B cell (primary cell): ENCODE data around the gene SLC30A1. TPM values are rescaled to one million over a fixed set of nuclear protein-coding genes. Genes with fewer than 3 reads are reported as not detected.

Experiments
- ATAC-seq: fragments of 200-7000 bp; cut with Tn5 transposase; one replicate; pipeline ENCODE4 v1.10.0; 2021; ENCODE audit warnings: low read depth, mild to moderate bottlenecking, moderate number of reproducible peaks, moderate library complexity
- CTCF ChIA-PET: fragments of 350-600 bp; sonication (Branson Sonifier 250); formaldehyde crosslinking; loops from one replicate; lab custom pipeline; 2021; ENCODE audit warnings: antibody characterized with exemption, inconsistent platforms; lab: Charles Lee
- POLR2A ChIA-PET: fragments of 350-600 bp; sonication (Branson Sonifier 250); formaldehyde crosslinking; loops from one replicate; lab custom pipeline; 2021; ENCODE audit warnings: antibody characterized with exemption; lab: Charles Lee
- DNase-seq: peaks from one replicate; pipeline ENCODE4 v3.0.0; 2013
- H2AFZ ChIP-seq: 2 replicates; pipeline ENCODE4 v1.6.1; 2012; ENCODE audit warnings: mild to moderate bottlenecking, low read depth, low read length; ENCODE audit not compliant: insufficient read depth, poor library complexity, severe bottlenecking
- H3K27ac ChIP-seq, 2 donors: 1 replicate in 1 of 2; 2 replicates in 1 of 2; pipeline ENCODE4 v1.5.1; 2012 to 2013; ENCODE audit warnings: low read length in 2 of 2, mild to moderate bottlenecking in 2 of 2, moderate library complexity in 1 of 2
- H3K27me3 ChIP-seq, 4 experiments: fragments of 200-600 bp in 1 of 4; sonication (generic) in 1 of 4; replicated peaks in 1 of 4; 1 replicate in 2 of 4; 2 replicates in 2 of 4; pipeline versions ENCODE4 v1.6.1 to v1.7.0; 2013 to 2016; ENCODE audit warnings: low read length in 3 of 4, mild to moderate bottlenecking in 2 of 4, mixed read lengths in 1 of 4, moderate library complexity in 1 of 4; ENCODE audit not compliant: insufficient read depth in 4 of 4, control insufficient read depth in 3 of 4; ENCODE audit errors: control extremely low read depth in 1 of 4
- H3K36me3 ChIP-seq, 2 experiments: replicated peaks in 1 of 2; 1 replicate in 1 of 2; 2 replicates in 1 of 2; pipeline versions ENCODE4 v1.6.1 to v1.7.1; 2013; ENCODE audit warnings: low read length in 1 of 2; ENCODE audit not compliant: insufficient read depth in 2 of 2, control insufficient read depth in 1 of 2; ENCODE audit errors: control extremely low read depth in 1 of 2, extremely low read depth in 1 of 2
- H3K4me1 ChIP-seq, 2 donors: fragments of 200-600 bp in 1 of 2; sonication (generic) in 1 of 2; 1 replicate in 1 of 2; 2 replicates in 1 of 2; pipeline versions ENCODE4 v1.5.1 to v1.6.1; 2013 to 2017; ENCODE audit warnings: low read length in 2 of 2; ENCODE audit not compliant: control insufficient read depth in 2 of 2, insufficient read depth in 2 of 2
- H3K4me2 ChIP-seq: replicated peaks from 2 replicates; pipeline ENCODE3; 2012; ENCODE audit warnings: mild to moderate bottlenecking, low read depth, low read length; ENCODE audit not compliant: poor library complexity, severe bottlenecking
- H3K4me3 ChIP-seq, 5 experiments: fragments of 200-600 bp in 1 of 5; sonication (generic) in 1 of 5; 1 replicate in 3 of 5; 2 replicates in 2 of 5; pipeline versions ENCODE4 v1.5.1 to v1.7.0; 2011 to 2016; ENCODE audit warnings: low read length in 4 of 5, mild to moderate bottlenecking in 4 of 5, low read depth in 2 of 5, control low read depth in 1 of 5, moderate library complexity in 1 of 5; ENCODE audit not compliant: insufficient read depth in 1 of 5; ENCODE audit errors: control extremely low read depth in 1 of 5, extremely low read depth in 1 of 5
- H3K79me2 ChIP-seq: fragments of 200-600 bp; sonication (generic); one replicate; pipeline ENCODE4 v1.6.0; 2016; ENCODE audit warnings: low read length; ENCODE audit not compliant: control insufficient read depth, insufficient read depth
- H3K9ac ChIP-seq: fragments of 200-600 bp; sonication (generic); 2 replicates; pipeline ENCODE4 v1.6.1; 2017; ENCODE audit warnings: mild to moderate bottlenecking, low read length, moderate library complexity
- H3K9me3 ChIP-seq, 3 donors: one replicate each; pipeline versions ENCODE4 v1.6.1 to v1.7.1; 2013; ENCODE audit warnings: low read length in 2 of 3; ENCODE audit not compliant: control insufficient read depth in 2 of 3, insufficient read depth in 1 of 3; ENCODE audit errors: control extremely low read depth in 1 of 3
- H4K20me1 ChIP-seq: 2 replicates; pipeline ENCODE4 v1.6.0; 2012; ENCODE audit warnings: mild to moderate bottlenecking, low read length; ENCODE audit not compliant: insufficient read depth, control insufficient read depth, poor library complexity, severe bottlenecking
- H3K27ac Mint-ChIP-seq: one replicate; pipeline ENCODE4 v1.8.0; 2021; ENCODE audit warnings: mixed read lengths
- H3K27me3 Mint-ChIP-seq: one replicate; pipeline ENCODE4 v1.8.0; 2021; ENCODE audit warnings: mixed read lengths
- H3K4me1 Mint-ChIP-seq: one replicate; pipeline ENCODE4 v1.8.0; 2021; ENCODE audit warnings: mixed read lengths
- H3K4me3 Mint-ChIP-seq: one replicate; pipeline ENCODE4 v1.8.0; 2021; ENCODE audit warnings: mixed read lengths
- H3K9me3 Mint-ChIP-seq: one replicate; pipeline ENCODE4 v1.8.0; 2022; ENCODE audit warnings: mixed read lengths; ENCODE audit not compliant: insufficient read depth
- CTCF ChIP-seq: fragments of 200-600 bp; IDR thresholded peaks from one replicate; pipeline ENCODE4 v1.8.0; 2022; ENCODE audit warnings: antibody characterized with exemption, mild to moderate bottlenecking
- EZH2 ChIP-seq: IDR thresholded peaks from 2 replicates; pipeline ENCODE4 v1.6.1; 2012; ENCODE audit warnings: borderline replicate concordance, low read depth, mild to moderate bottlenecking, moderate library complexity, low read length; ENCODE audit not compliant: insufficient read depth, poor library complexity, severe bottlenecking
- WGBS: methylation state at CpG from one replicate; pipeline ENCODE4 v1.1.5; 2013; ENCODE audit warnings: missing lambda C conversion rate; ENCODE audit not compliant: insufficient coverage; 5-methylcytosine and 5-hydroxymethylcytosine counted together
- intact Hi-C: fragments of 100-400 bp; cut with micrococcal nuclease; formaldehyde crosslinking; loops from one replicate; pipeline ENCODE4 v1.10.0; 2022
- polyA plus RNA-seq: library from polyadenylated mRNA; depleted of rRNA; stranded (reverse); fragments of >200 nt; gene quantifications from 2 replicates; pipeline ENCODE4 v1.2.3, GENCODE V29; 2012
- total RNA-seq, 2 donors: library from RNA; stranded (reverse); fragments of 120-200 nt in 1 of 2; gene quantifications; 1 replicate in 1 of 2; 2 replicates in 1 of 2; pipeline versions ENCODE4 v1.2.3 to v1.2.4, GENCODE V29; 2013 to 2022

SLC30A1 gene
- total and polyA plus RNA-seq, 2 donors (not counting 1 experiment from before 2014, with no cell fraction given): 1.7 to 12.2 TPM

- no peak overlapping the region for H3K27ac Mint-ChIP-seq
- no peaks in the 10 kb centered on the region for H3K9me3 ChIP-seq
- ATAC-seq (no peak), DNase-seq (no peak)
- H3K79me2 ChIP-seq: no peaks in the 10 kb centered on the region
- H3K4me3 Mint-ChIP-seq: no peak overlapping the region
- no peak for TF ChIP-seq EZH2
- TF ChIP-seq CTCF: no peak
- H3K4me3 ChIP-seq: no peak overlapping the region
- no peak overlapping the region for H3K9ac ChIP-seq
- no peak overlapping the region for H3K4me2 ChIP-seq
- no peaks in the 10 kb centered on the region for H3K36me3 ChIP-seq
- no peaks in the 10 kb centered on the region for H4K20me1 ChIP-seq
- no peaks in the 10 kb centered on the region for H3K4me1 ChIP-seq
- H3K9me3 Mint-ChIP-seq: no peaks in the 10 kb centered on the region
- 95% methylated on average over 5 of the region's 5 CpGs for WGBS
- ChIA-PET POLR2A (no interaction called here), CTCF (no interaction called here)
- intact Hi-C loops: no loop called here
- H3K27me3 Mint-ChIP-seq: peaks cover 1% of the 10 kb centered on the region
- H3K27me3 ChIP-seq: no peaks in the 10 kb centered on the region
- H2AFZ ChIP-seq: no peak overlapping the region
- no peaks in the 10 kb centered on the region for H3K4me1 Mint-ChIP-seq
- H3K27ac ChIP-seq: no peak overlapping the region
Measured at GRCh38 chr1:211534545-211535291, 44.2 kb downstream of the SLC30A1 start.

GRCh38 chr1:211532088-211532444 is 46.9 kb downstream of the SLC30A1 start:
- CTCF ChIA-PET: no interaction called here
- H3K4me1 Mint-ChIP-seq: peaks cover 8% of the 10 kb centered on the region
- intact Hi-C loops: no loop called here
- TF ChIP-seq CTCF (no peak), EZH2 (no peak)
- 87% methylated on average over 5 of the region's 6 CpGs for WGBS
- H3K9me3 ChIP-seq: no peaks in the 10 kb centered on the region
- no peak overlapping the region for H3K4me3 Mint-ChIP-seq
- no peaks in the 10 kb centered on the region for H3K27me3 ChIP-seq
- no peak for DNase-seq
- POLR2A ChIA-PET: no interaction called here
- no peaks in the 10 kb centered on the region for H3K9me3 Mint-ChIP-seq
- H3K27ac Mint-ChIP-seq: no peak overlapping the region
- H3K36me3 ChIP-seq: no peaks in the 10 kb centered on the region
- no peaks in the 10 kb centered on the region for H4K20me1 ChIP-seq
- no peak overlapping the region for H3K4me2 ChIP-seq
- no peaks in the 10 kb centered on the region for H3K79me2 ChIP-seq
- no peak for ATAC-seq
- H3K27me3 Mint-ChIP-seq: peaks cover 6% of the 10 kb centered on the region
- no peak overlapping the region for H3K9ac ChIP-seq
- H3K27ac ChIP-seq: no peak overlapping the region
- H2AFZ ChIP-seq: no peak overlapping the region
- H3K4me1 ChIP-seq: peaks cover 9 to 11% of the 10 kb centered on the region in 2 donors
- H3K4me3 ChIP-seq: no peak overlapping the region
